ENCODE measurements around the gene NOP10.
A peak's percentile ranks its signal among the peaks of the same experiment; 100 is the strongest.

The NOP10 gene

GRCh38 chr15:34339946-34340345, 3.0 kb downstream of the NOP10 start:
- H2AK5ac ChIP-seq (ENCODE audit: low read length, severe bottlenecking), result no peak overlapping the region
- H3K36me3 ChIP-seq (ENCODE audit: control insufficient read depth in 1 of 2, insufficient read depth in 2 of 2, low read depth in 1 of 2, low read length in 2 of 2), result peaks cover 7 to 32% of the 10 kb centered on the region in 2 experiments
- H3K23ac ChIP-seq (ENCODE audit: low read length in 2 of 2), result no peak overlapping the region
- H3K14ac ChIP-seq (ENCODE audit: low read length in 2 of 2), result no peak overlapping the region
- no peaks in the 10 kb centered on the region for H3K27me3 ChIP-seq (ENCODE audit: control insufficient read depth in 1 of 2, insufficient read depth in 1 of 2, low read length in 2 of 2)
- H3K18ac ChIP-seq (ENCODE audit: low read depth in 1 of 2, low read length in 2 of 2), result no peak overlapping the region
- DNase-seq, result no peak
- WGBS, result 97% methylated on average over 3 of the region's 3 CpGs
- H2AFZ ChIP-seq (ENCODE audit: low read depth, low read length), result no peak overlapping the region
- H3K9ac ChIP-seq (ENCODE audit: low read length), result no peak overlapping the region
- H3K27ac ChIP-seq (ENCODE audit: low read length, poor library complexity, severe bottlenecking), result no peak overlapping the region
- H3K4me1 ChIP-seq (ENCODE audit: control insufficient read depth, insufficient read depth, low read depth, low read length), result peaks cover 11% of the 10 kb centered on the region
- no peaks in the 10 kb centered on the region for H3K9me3 ChIP-seq (ENCODE audit: control insufficient read depth, low read length)
- no peak overlapping the region for H2BK120ac ChIP-seq (ENCODE audit: low read depth, low read length)
- H2BK12ac ChIP-seq (ENCODE audit: low read length in 2 of 2), result no peak overlapping the region
- H3K4me2 ChIP-seq (ENCODE audit: low read length, poor library complexity, severe bottlenecking), result no peak overlapping the region
- no peak overlapping the region for H2BK5ac ChIP-seq (ENCODE audit: low read depth, low read length, poor library complexity, severe bottlenecking)
- peaks cover 22% of the 10 kb centered on the region for H3K79me1 ChIP-seq (replicated peaks; ENCODE audit: low read length, poor library complexity, severe bottlenecking)
- H3K4me3 ChIP-seq (ENCODE audit: insufficient read depth in 1 of 2, low read depth in 1 of 2, low read length in 2 of 2), result no peak overlapping the region
- H4K91ac ChIP-seq (ENCODE audit: low read length), result no peak overlapping the region
- no peak overlapping the region for H3K4ac ChIP-seq (ENCODE audit: low read depth in 1 of 2, low read length in 2 of 2)
- H2BK15ac ChIP-seq (ENCODE audit: low read depth, poor library complexity, severe bottlenecking), result no peak overlapping the region
- H4K8ac ChIP-seq (ENCODE audit: low read length), result no peak overlapping the region

- H2BK120ac ChIP-seq (ENCODE audit: low read depth, low read length), result no peak overlapping the region
- DNase-seq, result no peak
- H4K91ac ChIP-seq (ENCODE audit: low read length), result no peak overlapping the region
- peaks cover 22% of the 10 kb centered on the region for H3K79me1 ChIP-seq (replicated peaks; ENCODE audit: low read length, poor library complexity, severe bottlenecking)
- H3K9ac ChIP-seq (ENCODE audit: low read length), result peak overlapping the region; percentile 79
- H3K14ac ChIP-seq (ENCODE audit: low read length in 2 of 2), result no peak overlapping the region
- peak overlapping the region in 1 of 2 experiments; percentile 94 for H3K4me3 ChIP-seq (ENCODE audit: insufficient read depth in 1 of 2, low read depth in 1 of 2, low read length in 2 of 2)
- H3K9me3 ChIP-seq (ENCODE audit: control insufficient read depth, low read length), result no peaks in the 10 kb centered on the region
- no peak overlapping the region for H3K23ac ChIP-seq (ENCODE audit: low read length in 2 of 2)
- H3K18ac ChIP-seq (ENCODE audit: low read depth in 1 of 2, low read length in 2 of 2), result no peak overlapping the region
- peak overlapping the region; percentile 21 for H2BK15ac ChIP-seq (ENCODE audit: low read depth, poor library complexity, severe bottlenecking)
- H2BK12ac ChIP-seq (ENCODE audit: low read length in 2 of 2), result no peak overlapping the region
- H3K36me3 ChIP-seq (ENCODE audit: control insufficient read depth in 1 of 2, insufficient read depth in 2 of 2, low read depth in 1 of 2, low read length in 2 of 2), result peaks cover 7 to 32% of the 10 kb centered on the region in 2 experiments
- H2AFZ ChIP-seq (ENCODE audit: low read depth, low read length), result no peak overlapping the region
- peak overlapping the region; percentile 36 for H4K8ac ChIP-seq (ENCODE audit: low read length)
- no peak overlapping the region for H2BK5ac ChIP-seq (ENCODE audit: low read depth, low read length, poor library complexity, severe bottlenecking)
- H3K4me2 ChIP-seq (ENCODE audit: low read length, poor library complexity, severe bottlenecking), result peak overlapping the region; percentile 67
- H3K4me1 ChIP-seq (ENCODE audit: control insufficient read depth, insufficient read depth, low read depth, low read length), result peaks cover 11% of the 10 kb centered on the region
- no peak overlapping the region for H3K4ac ChIP-seq (ENCODE audit: low read depth in 1 of 2, low read length in 2 of 2)
- H2AK5ac ChIP-seq (ENCODE audit: low read length, severe bottlenecking), result no peak overlapping the region
- no peak overlapping the region for H3K27ac ChIP-seq (ENCODE audit: low read length, poor library complexity, severe bottlenecking)
- WGBS, result 74% methylated on average over 15 of the region's 16 CpGs
- H3K27me3 ChIP-seq (ENCODE audit: control insufficient read depth in 1 of 2, insufficient read depth in 1 of 2, low read length in 2 of 2), result no peaks in the 10 kb centered on the region
Measured at GRCh38 chr15:34338347-34338746, 4.6 kb downstream of the NOP10 start.

GRCh38 chr15:34337557-34338306, 5.2 kb downstream of the NOP10 start, which contains the start of gene SLC12A6:
TSS of gene SLC12A6 (minus strand) at chr15:34337781. CDS start at chr15:34336680, 1,101 bp downstream.
- H2BK15ac ChIP-seq (ENCODE audit: low read depth, poor library complexity, severe bottlenecking), result peak within 1 kb of the TSS; percentile 60
- H3K9ac ChIP-seq (ENCODE audit: low read length), result peak within 1 kb of the TSS; percentile 87
- no peak within 1 kb of the TSS for H3K23ac ChIP-seq (ENCODE audit: low read length in 2 of 2)
- DNase-seq, result peak; percentile 94
- H3K4me2 ChIP-seq (ENCODE audit: low read length, poor library complexity, severe bottlenecking), result peak within 1 kb of the TSS; percentile 97
- no peak within 1 kb of the TSS for H2AK5ac ChIP-seq (ENCODE audit: low read length, severe bottlenecking)
- under 1% methylated on average over 74 of the region's 78 CpGs for WGBS
- no peak within 1 kb of the TSS for H2BK5ac ChIP-seq (ENCODE audit: low read depth, low read length, poor library complexity, severe bottlenecking)
- peak within 1 kb of the TSS in 1 of 2 experiments; percentile 83 for H2BK12ac ChIP-seq (ENCODE audit: low read length in 2 of 2)
- no peak within 1 kb of the TSS for H3K27ac ChIP-seq (ENCODE audit: low read length, poor library complexity, severe bottlenecking)
- H3K18ac ChIP-seq (ENCODE audit: low read depth in 1 of 2, low read length in 2 of 2), result peak within 1 kb of the TSS; percentile 59 to 89
- peaks cover 22% of the 10 kb centered on the region for H3K79me1 ChIP-seq (replicated peaks; ENCODE audit: low read length, poor library complexity, severe bottlenecking)
- H4K8ac ChIP-seq (ENCODE audit: low read length), result peak within 1 kb of the TSS; percentile 36
- peak within 1 kb of the TSS; percentile 79 to 94 for H3K4me3 ChIP-seq (ENCODE audit: insufficient read depth in 1 of 2, low read depth in 1 of 2, low read length in 2 of 2)
- H3K27me3 ChIP-seq (ENCODE audit: control insufficient read depth in 1 of 2, insufficient read depth in 1 of 2, low read length in 2 of 2), result no peaks in the 10 kb centered on the region
- no peak within 1 kb of the TSS for H2BK120ac ChIP-seq (ENCODE audit: low read depth, low read length)
- H2AFZ ChIP-seq (ENCODE audit: low read depth, low read length), result peak within 1 kb of the TSS; percentile 84
- H3K36me3 ChIP-seq (ENCODE audit: control insufficient read depth in 1 of 2, insufficient read depth in 2 of 2, low read depth in 1 of 2, low read length in 2 of 2), result peaks cover 7 to 32% of the 10 kb centered on the region in 2 experiments
- H3K4ac ChIP-seq (ENCODE audit: low read depth in 1 of 2, low read length in 2 of 2), result peak within 1 kb of the TSS in 1 of 2 experiments; percentile 73
- H3K9me3 ChIP-seq (ENCODE audit: control insufficient read depth, low read length), result no peaks in the 10 kb centered on the region
- H3K4me1 ChIP-seq (ENCODE audit: control insufficient read depth, insufficient read depth, low read depth, low read length), result peaks cover 11% of the 10 kb centered on the region
- peak within 1 kb of the TSS in 1 of 2 experiments; percentile 95 for H3K14ac ChIP-seq (ENCODE audit: low read length in 2 of 2)
- peak within 1 kb of the TSS; percentile 52 for H4K91ac ChIP-seq (ENCODE audit: low read length)

GRCh38 chr15:34336991-34337556, 5.9 kb downstream of the NOP10 start:
- peak overlapping the region; percentile 97 for H3K4me2 ChIP-seq (ENCODE audit: low read length, poor library complexity, severe bottlenecking)
- H3K27me3 ChIP-seq (ENCODE audit: control insufficient read depth in 1 of 2, insufficient read depth in 1 of 2, low read length in 2 of 2), result no peaks in the 10 kb centered on the region
- H3K27ac ChIP-seq (ENCODE audit: low read length, poor library complexity, severe bottlenecking), result no peak overlapping the region
- peak overlapping the region; percentile 35 for H4K8ac ChIP-seq (ENCODE audit: low read length)
- no peak overlapping the region for H4K91ac ChIP-seq (ENCODE audit: low read length)
- H3K18ac ChIP-seq (ENCODE audit: low read depth in 1 of 2, low read length in 2 of 2), result peak overlapping the region in 1 of 2 experiments; percentile 89
- H3K23ac ChIP-seq (ENCODE audit: low read length in 2 of 2), result no peak overlapping the region
- H2BK5ac ChIP-seq (ENCODE audit: low read depth, low read length, poor library complexity, severe bottlenecking), result no peak overlapping the region
- peak overlapping the region; percentile 87 for H3K9ac ChIP-seq (ENCODE audit: low read length)
- H2AK5ac ChIP-seq (ENCODE audit: low read length, severe bottlenecking), result no peak overlapping the region
- no peak overlapping the region for H2BK12ac ChIP-seq (ENCODE audit: low read length in 2 of 2)
- peaks cover 22% of the 10 kb centered on the region for H3K79me1 ChIP-seq (replicated peaks; ENCODE audit: low read length, poor library complexity, severe bottlenecking)
- H3K4ac ChIP-seq (ENCODE audit: low read depth in 1 of 2, low read length in 2 of 2), result no peak overlapping the region
- H3K14ac ChIP-seq (ENCODE audit: low read length in 2 of 2), result peak overlapping the region in 1 of 2 experiments; percentile 95
- no peak overlapping the region for H2BK120ac ChIP-seq (ENCODE audit: low read depth, low read length)
- no peak for DNase-seq
- H3K36me3 ChIP-seq (ENCODE audit: control insufficient read depth in 1 of 2, insufficient read depth in 2 of 2, low read depth in 1 of 2, low read length in 2 of 2), result peaks cover 7 to 32% of the 10 kb centered on the region in 2 experiments
- H3K4me3 ChIP-seq (ENCODE audit: insufficient read depth in 1 of 2, low read depth in 1 of 2, low read length in 2 of 2), result peak overlapping the region; percentile 79 to 94
- H2BK15ac ChIP-seq (ENCODE audit: low read depth, poor library complexity, severe bottlenecking), result peak overlapping the region; percentile 60
- H2AFZ ChIP-seq (ENCODE audit: low read depth, low read length), result peak overlapping the region; percentile 84
- no peaks in the 10 kb centered on the region for H3K9me3 ChIP-seq (ENCODE audit: control insufficient read depth, low read length)
- 5% methylated on average over 26 of the region's 26 CpGs for WGBS
- H3K4me1 ChIP-seq (ENCODE audit: control insufficient read depth, insufficient read depth, low read depth, low read length), result peaks cover 14% of the 10 kb centered on the region
